ENCODE measurements around the gene POLRMT.

The POLRMT gene

DNA sequence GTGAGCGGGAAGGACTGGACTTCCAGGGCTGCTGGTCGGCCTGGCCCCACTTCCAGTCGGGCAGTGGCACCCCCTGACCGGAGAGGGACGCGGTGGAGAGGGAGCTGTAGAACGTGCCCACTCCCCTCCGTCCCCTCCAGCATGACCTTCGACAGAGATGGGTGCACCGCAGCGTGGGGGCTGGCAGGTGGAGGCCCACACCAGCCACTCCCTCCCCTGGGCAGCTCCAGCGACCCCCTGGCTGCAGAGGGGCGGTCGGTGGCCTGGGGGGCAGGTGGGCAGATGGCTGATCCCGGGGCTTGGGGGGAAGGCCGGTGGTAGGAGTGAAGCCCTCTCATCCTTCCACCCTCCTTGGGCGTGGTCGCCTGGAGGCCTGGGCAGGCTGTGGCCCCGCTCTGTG is 41.2 kb downstream of the POLRMT start:
- no peak for DNase-seq (ENCODE audit: low read depth in 2 of 2)
- TF ChIP-seq, protein P1, sequence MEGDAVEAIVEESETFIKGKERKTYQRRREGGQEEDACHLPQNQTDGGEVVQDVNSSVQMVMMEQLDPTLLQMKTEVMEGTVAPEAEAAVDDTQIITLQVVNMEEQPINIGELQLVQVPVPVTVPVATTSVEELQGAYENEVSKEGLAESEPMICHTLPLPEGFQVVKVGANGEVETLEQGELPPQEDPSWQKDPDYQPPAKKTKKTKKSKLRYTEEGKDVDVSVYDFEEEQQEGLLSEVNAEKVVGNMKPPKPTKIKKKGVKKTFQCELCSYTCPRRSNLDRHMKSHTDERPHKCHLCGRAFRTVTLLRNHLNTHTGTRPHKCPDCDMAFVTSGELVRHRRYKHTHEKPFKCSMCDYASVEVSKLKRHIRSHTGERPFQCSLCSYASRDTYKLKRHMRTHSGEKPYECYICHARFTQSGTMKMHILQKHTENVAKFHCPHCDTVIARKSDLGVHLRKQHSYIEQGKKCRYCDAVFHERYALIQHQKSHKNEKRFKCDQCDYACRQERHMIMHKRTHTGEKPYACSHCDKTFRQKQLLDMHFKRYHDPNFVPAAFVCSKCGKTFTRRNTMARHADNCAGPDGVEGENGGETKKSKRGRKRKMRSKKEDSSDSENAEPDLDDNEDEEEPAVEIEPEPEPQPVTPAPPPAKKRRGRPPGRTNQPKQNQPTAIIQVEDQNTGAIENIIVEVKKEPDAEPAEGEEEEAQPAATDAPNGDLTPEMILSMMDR (IDR thresholded peaks at IDR 0.05; ENCODE audit: low read depth, low read length): no peak
- H3K4me3 ChIP-seq (replicated peaks in 1 of 2; ENCODE audit: low read depth in 2 of 2, low read length in 2 of 2): no peak overlapping the region

DNA sequence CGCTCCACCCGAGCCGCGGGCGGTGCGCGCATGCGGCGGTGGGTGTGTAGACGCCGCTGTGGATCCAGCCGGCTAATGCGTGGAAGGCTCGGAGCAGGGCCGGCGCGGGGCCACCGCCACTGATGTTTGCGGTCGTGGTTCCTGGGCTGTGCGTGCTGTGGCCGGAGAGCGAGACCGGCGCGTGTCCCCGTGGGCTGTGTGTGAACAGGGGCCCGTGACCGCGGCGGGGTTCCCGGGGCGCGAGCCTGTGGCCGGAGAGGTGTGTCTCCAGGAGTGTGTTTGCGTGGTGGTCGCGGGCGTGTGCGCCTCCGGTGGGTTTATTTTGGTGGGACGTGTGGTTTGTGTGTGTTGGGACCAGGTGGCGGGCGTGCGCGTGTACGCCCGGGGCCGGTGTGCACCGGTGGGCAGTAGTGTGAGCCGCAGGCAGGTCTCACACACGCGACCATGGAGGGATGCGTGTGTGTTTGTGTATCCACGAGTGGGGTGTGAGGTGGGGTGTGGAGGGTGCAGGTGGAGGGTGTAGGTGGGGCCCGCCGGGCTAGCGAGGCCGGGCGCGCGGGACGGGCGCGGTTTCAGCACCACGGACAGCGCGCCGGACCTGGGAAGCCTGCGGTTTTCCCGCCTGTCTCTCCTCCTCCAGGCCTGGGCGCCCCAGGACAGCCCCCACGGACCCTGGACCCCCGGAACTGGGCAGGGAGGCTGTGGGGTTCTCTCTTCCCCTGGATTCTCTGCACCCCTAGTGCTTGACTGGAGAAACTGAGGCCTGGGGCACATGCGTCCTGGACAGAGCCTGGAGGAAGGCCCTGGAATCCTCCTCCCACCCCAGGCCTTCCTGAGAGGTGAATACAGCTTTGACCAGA is 42.0 kb downstream of the POLRMT start:
- TF ChIP-seq, protein P1 (IDR thresholded peaks at IDR 0.05; ENCODE audit: low read depth, low read length): no peak
- no peak overlapping the region for H3K4me3 ChIP-seq (replicated peaks in 1 of 2; ENCODE audit: low read depth in 2 of 2, low read length in 2 of 2)
- DNase-seq (ENCODE audit: low read depth in 2 of 2): no peak

DNA sequence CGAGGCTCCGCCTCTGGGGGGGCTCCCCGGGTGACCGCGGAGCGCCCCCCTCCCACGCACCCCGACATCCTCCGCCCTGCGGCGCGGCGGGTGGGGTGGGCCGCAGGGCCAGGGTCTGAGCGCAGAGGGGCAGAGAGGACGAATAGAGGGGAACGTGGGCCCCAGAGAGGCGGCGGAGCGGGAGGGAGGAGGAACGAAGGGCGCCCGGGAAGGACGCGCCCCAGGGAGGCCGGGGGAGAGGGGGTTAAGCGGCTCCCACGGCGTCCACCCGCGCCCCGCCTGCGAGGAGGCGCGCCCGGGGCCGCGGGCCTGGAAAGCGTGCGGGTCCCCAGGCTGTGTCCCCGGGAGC is 42.6 kb downstream of the POLRMT start:
- TF ChIP-seq, protein P1 (IDR thresholded peaks at IDR 0.05; ENCODE audit: low read depth, low read length): no peak
- no peak for DNase-seq (ENCODE audit: low read depth in 2 of 2)
- no peak overlapping the region for H3K4me3 ChIP-seq (replicated peaks in 1 of 2; ENCODE audit: low read depth in 2 of 2, low read length in 2 of 2)

DNA sequence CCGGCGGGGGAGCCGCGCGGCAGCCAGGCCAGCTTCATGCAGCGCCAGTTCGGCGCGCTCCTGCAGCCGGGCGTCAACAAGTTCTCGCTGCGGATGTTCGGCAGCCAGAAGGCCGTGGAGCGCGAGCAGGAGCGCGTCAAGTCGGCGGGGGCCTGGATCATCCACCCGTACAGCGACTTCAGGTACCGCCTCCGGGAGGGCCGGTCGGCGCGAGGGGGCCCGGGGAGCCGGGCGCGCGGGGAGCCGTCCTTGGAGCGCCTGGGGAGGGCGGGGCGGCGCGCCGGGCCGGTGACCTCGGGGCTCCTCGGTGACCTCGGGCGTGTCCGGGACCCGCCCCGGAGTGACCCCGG is 43.0 kb downstream of the POLRMT start:
- TF ChIP-seq, protein P1 (IDR thresholded peaks at IDR 0.05; ENCODE audit: low read depth, low read length): no peak
- peak; percentile 36 to 49 for DNase-seq (ENCODE audit: low read depth in 2 of 2)
- peak overlapping the region in 1 of 2 donors; percentile 21 for H3K4me3 ChIP-seq (replicated peaks in 1 of 2; ENCODE audit: low read depth in 2 of 2, low read length in 2 of 2)

DNA sequence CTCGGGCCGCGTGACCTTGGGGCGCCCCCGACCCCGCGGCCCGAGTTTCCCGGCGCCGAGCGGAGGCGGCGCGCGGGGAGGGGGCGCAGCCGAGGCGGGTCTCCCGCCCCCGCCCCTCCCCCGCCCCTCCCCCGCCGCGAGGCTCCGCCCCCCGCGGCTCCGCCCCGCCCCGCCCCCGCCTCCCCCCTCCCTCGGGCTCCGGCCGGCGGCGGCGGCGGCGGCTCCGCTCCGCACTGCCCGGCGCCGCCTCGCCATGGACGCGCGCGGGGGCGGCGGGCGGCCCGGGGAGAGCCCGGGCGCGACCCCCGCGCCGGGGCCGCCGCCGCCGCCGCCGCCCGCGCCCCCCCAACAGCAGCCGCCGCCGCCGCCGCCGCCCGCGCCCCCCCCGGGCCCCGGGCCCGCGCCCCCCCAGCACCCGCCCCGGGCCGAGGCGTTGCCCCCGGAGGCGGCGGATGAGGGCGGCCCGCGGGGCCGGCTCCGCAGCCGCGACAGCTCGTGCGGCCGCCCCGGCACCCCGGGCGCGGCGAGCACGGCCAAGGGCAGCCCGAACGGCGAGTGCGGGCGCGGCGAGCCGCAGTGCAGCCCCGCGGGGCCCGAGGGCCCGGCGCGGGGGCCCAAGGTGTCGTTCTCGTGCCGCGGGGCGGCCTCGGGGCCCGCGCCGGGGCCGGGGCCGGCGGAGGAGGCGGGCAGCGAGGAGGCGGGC is 43.5 kb downstream of the POLRMT start, which contains the start of gene HCN2:
TSS of gene HCN2 (plus strand) at position 189 of the 703 bp plus-strand sequence. CDS start at position 254, 65 bp downstream.
- TF ChIP-seq, protein P1 (IDR thresholded peaks at IDR 0.05; ENCODE audit: low read depth, low read length): no peak
- DNase-seq (ENCODE audit: low read depth in 2 of 2): no peak
- H3K4me3 ChIP-seq (replicated peaks in 1 of 2; ENCODE audit: low read depth in 2 of 2, low read length in 2 of 2): peak within 1 kb of the TSS in 1 of 2 donors; percentile 21

DNA sequence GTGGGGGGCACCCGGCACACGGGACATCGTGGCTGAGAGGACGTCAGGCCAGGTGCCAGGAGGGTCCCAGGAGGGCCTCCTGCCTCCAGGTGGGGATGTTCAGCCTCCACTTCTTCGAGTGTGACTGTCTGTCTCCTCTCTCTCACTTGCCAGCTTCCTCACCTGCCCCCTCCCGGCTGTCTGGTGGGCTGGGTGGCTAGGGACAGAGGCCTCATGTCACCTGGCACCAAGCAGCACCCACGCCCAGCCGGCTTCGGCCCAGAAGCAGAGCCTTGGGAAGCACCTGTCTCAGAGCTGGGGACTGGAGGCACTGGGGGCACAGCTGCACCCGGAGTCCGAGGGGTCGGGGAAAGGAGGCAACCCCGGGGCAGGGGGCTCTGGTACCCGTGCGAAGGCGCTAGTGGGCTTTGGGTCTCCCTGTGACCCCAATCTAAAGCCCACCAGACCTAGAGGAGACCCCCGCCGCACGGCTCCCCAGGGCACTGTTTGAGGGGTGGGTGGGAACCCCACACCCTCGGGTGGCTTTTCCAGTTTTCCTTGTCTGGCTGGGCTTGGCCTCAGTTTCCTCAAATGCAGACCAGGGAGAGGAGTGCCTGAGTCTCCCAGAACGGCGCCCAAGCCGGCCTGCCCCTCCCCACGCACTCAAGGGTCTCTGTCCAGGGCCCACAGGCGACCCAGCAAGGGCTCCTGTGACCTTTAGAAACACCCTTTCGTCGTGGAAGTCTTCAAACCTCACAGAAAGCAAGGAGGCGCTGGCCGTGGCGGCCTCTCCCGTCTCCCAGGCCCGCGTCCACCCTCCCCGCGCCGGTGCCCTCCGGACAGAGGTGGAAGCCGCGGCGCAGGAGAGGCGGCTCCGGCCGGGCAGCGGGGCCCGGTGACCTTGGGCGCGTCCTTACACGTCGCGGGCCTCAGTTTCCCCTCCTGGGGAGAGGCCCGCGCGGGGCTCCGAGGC is 44.3 kb downstream of the POLRMT start:
- no peak overlapping the region for H3K4me3 ChIP-seq (replicated peaks in 1 of 2; ENCODE audit: low read depth in 2 of 2, low read length in 2 of 2)

More for the DNA sequence above, 44.3 kb downstream of the POLRMT start:
- no peak for DNase-seq (ENCODE audit: low read depth in 2 of 2)
- TF ChIP-seq, protein P1 (IDR thresholded peaks at IDR 0.05; ENCODE audit: low read depth, low read length): no peak

All from cardiac fibroblast (primary cell).